D721Med (cell line): ENCODE measurements around the gene BTBD7.

Experiments used
- DNase-seq: peaks from one replicate; pipeline ENCODE4 v3.0.0; 2011; ENCODE audit warnings: low spot score; ENCODE audit not compliant: insufficient read length
- FAIRE-seq: peaks from 2 replicates; lab custom pipeline; 2011; peaks lifted over from hg19 to GRCh38; lab: Jason Lieb, UNC
- TF ChIP-seq, protein P1 (sequence below): IDR thresholded peaks from 2 replicates; pipeline ENCODE4 v1.5.1; 2012; ENCODE audit warnings: mild to moderate bottlenecking, control low read depth; ENCODE audit not compliant: insufficient read depth; ENCODE audit errors: missing control alignments

Gene BTBD7, protein sequence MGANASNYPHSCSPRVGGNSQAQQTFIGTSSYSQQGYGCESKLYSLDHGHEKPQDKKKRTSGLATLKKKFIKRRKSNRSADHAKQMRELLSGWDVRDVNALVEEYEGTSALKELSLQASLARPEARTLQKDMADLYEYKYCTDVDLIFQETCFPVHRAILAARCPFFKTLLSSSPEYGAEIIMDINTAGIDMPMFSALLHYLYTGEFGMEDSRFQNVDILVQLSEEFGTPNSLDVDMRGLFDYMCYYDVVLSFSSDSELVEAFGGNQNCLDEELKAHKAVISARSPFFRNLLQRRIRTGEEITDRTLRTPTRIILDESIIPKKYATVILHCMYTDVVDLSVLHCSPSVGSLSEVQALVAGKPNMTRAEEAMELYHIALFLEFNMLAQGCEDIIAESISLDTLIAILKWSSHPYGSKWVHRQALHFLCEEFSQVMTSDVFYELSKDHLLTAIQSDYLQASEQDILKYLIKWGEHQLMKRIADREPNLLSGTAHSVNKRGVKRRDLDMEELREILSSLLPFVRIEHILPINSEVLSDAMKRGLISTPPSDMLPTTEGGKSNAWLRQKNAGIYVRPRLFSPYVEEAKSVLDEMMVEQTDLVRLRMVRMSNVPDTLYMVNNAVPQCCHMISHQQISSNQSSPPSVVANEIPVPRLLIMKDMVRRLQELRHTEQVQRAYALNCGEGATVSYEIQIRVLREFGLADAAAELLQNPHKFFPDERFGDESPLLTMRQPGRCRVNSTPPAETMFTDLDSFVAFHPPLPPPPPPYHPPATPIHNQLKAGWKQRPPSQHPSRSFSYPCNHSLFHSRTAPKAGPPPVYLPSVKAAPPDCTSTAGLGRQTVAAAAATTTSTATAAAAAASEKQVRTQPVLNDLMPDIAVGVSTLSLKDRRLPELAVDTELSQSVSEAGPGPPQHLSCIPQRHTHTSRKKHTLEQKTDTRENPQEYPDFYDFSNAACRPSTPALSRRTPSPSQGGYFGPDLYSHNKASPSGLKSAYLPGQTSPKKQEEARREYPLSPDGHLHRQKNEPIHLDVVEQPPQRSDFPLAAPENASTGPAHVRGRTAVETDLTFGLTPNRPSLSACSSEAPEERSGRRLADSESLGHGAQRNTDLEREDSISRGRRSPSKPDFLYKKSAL

DNA sequence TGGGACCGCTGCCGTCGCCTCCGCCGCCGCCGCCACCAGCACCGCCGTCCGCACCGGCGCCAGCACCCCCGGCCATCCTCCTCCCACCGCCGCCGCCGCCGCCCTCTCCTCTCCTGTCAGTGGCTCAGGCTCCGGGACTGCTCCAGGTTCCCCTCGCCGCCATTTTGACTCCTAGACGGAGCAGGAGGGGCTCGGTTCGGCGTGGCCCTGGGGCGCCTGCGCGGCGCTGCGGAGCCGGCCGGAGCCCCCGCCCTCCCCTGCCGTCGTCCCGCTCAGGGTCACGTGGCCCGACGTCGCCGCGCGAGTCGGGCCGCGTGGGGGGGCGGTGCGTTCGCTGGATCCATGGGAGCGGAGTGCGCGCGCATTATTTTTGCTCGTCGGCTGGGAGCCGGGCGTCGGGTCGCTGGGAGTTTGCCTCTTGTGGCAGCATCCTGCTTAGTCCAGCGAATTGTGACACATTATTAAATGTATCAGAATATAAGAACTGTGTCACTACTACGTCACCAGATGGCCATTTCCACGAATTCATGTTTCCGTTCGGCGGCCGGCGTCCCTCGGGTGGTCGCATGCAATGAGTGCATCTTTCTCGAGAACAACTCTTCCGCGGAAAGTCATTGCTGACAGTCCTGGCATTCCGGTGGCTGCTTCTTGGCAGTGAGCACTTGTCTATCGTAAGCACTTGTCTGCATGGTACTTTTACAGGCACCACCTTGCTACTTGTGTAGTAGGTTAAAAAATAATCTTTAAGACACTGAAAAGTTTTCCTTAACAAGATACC is at the start of gene BTBD7:
BTBD7 (minus strand) TSS at position 184 of the 778 bp plus-strand sequence. CDS start 36,985 bp downstream, outside the sequence.
- FAIRE-seq: no peak

DNA sequence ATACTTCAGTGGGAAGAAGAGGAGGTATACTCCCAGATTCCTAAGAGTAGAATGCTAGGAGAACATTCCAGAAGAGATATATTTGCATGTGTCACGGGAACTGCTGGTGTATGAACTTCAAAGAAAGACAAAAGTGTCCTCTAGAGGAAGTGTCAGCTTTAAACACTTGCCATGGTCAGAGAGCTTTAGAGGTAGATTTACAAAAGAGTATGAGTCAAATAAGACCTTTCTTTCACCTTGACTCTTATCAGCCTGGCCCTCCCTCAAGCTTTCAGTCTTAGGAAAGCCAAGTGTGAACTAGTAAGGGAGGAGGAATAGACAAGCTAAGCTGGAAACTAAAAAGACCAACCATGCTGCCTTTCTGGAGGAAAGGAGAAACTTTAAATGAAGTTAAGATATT is 48.8 kb upstream of the BTBD7 start:
- DNase-seq (no peak), FAIRE-seq (no peak)
- TF ChIP-seq, protein P1, sequence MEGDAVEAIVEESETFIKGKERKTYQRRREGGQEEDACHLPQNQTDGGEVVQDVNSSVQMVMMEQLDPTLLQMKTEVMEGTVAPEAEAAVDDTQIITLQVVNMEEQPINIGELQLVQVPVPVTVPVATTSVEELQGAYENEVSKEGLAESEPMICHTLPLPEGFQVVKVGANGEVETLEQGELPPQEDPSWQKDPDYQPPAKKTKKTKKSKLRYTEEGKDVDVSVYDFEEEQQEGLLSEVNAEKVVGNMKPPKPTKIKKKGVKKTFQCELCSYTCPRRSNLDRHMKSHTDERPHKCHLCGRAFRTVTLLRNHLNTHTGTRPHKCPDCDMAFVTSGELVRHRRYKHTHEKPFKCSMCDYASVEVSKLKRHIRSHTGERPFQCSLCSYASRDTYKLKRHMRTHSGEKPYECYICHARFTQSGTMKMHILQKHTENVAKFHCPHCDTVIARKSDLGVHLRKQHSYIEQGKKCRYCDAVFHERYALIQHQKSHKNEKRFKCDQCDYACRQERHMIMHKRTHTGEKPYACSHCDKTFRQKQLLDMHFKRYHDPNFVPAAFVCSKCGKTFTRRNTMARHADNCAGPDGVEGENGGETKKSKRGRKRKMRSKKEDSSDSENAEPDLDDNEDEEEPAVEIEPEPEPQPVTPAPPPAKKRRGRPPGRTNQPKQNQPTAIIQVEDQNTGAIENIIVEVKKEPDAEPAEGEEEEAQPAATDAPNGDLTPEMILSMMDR: no peak

More for the DNA sequence above, at the start of gene BTBD7:
- DNase-seq: peak; percentile 89
- TF ChIP-seq, protein P1: no peak

DNA sequence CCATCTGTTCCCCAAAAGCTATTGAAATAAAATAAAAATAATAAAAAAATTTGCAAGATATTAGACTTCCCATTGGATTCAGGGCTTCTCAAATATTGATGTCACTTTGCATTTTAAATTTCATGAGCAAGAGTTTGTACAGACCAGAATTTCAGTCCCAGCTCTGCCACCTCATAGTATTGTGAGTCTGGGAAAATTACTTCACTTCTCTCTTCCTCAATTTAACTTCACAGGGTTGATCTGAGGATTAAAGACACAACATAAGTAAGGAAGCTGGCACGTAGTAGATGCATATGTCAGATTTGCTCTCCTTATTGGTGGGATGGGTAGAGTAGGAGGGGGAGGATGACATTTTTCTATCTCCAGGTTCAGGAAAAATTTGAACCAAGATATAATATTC is 47.0 kb upstream of the BTBD7 start:
- DNase-seq (no peak), FAIRE-seq (no peak)
- TF ChIP-seq, protein P1: no peak

DNA sequence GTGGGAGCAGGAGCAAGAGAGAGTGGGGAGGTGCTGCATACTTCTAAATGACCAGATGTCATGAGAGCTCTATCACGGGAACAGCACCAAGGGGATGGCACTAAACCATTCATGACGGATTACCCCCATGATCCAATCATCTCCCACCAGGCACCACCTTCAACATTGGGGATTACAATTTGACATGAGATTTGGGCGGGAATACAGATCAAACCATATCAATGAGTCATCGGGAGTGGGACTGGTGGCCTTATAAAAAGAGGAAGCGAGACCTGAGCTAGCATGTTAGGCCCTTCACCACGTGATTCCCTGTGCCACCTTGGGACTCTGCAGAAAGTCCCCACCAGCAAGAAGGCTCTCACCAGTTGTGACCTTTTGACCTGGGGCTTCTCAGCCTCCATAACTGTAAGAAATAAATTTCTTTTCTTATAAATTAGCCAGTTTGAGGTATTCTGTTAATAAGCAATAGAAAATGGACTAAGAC is 42.9 kb upstream of the BTBD7 start:
- TF ChIP-seq, protein P1: no peak
- DNase-seq (no peak), FAIRE-seq (no peak)

DNA sequence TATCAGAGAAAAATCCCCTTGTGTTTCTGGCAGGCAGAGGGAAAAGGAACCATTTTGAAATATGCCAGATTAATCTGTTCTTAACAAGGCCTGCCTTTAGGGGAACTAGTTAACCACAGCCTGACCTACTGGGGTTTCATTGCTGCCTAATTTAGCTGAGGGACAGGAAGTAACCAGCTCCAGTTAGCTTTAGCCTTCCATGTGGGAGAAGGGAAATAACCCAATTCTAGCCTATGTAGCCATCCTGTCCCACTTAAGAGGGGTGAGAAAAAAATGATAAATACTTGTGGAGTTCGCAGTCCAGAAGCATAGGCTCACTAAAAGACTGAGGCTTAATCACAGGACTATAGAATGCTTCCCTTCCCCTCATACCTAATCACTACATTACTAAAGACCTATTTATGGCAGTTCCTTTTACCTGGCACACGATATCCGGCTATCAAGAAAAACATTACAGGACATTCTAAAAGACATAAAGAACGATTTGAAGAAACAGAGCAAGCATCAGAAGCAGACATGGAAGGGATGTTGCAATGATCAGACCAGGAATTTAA is 37.0 kb upstream of the BTBD7 start:
- FAIRE-seq (no peak), DNase-seq (no peak)
- TF ChIP-seq, protein P1: no peak
